ENCODE data around the gene PBX1. TPM values are rescaled to one million over a fixed set of nuclear protein-coding genes. Genes with fewer than 3 reads are reported as not detected.
"Not testable (repeated sequence)": the region's sequence is repeated elsewhere in the genome, so short reads cannot be mapped to it uniquely, and the experiment has no call there.

Gene PBX1
- total RNA-seq, 4 donors from 2014 or later = 15.2 to 48.6 (median 23.5) TPM

GRCh38 chr1:164648636-164649035 lies 89.7 kb downstream of the PBX1 start:
- Histone ChIP-seq H3K27me3 (no peaks in the 10 kb centered on the region), H3K36me3 (no peaks in the 10 kb centered on the region), H3K4me3 (no peak overlapping the region), H3K9me3 (no peaks in the 10 kb centered on the region), H3K27ac (peak overlapping the region; percentile 41 to 75 (median 58)), H3K4me1 (peaks cover 28 to 100% (median 54%) of the 10 kb centered on the region in 3 donors)
- 18 to 31% methylated on average over 2 of the region's 2 CpGs for WGBS, 2 donors
- no peak for TF ChIP-seq CTCF (IDR thresholded peaks at IDR 0.05)
- no peak for TF ChIP-seq POLR2A (IDR thresholded peaks at IDR 0.05)
- intact Hi-C loops (cut with DNase I) = no loop called here
- no peak for DNase-seq

- no peak for DNase-seq
- Histone ChIP-seq H3K4me1 (peaks cover 28 to 100% (median 52%) of the 10 kb centered on the region in 3 donors), H3K4me3 (no peak overlapping the region), H3K36me3 (no peaks in the 10 kb centered on the region), H3K27me3 (no peaks in the 10 kb centered on the region), H3K9me3 (no peaks in the 10 kb centered on the region), H3K27ac (peak overlapping the region; percentile 37 to 75 (median 58))
- WGBS, 2 donors = 41 to 50% methylated on average over 3 to 4 of the region's 4 CpGs
- TF ChIP-seq CTCF (IDR thresholded peaks at IDR 0.05) = no peak
- no peak for TF ChIP-seq POLR2A (IDR thresholded peaks at IDR 0.05)
- intact Hi-C loops (cut with DNase I) = no loop called here
Measured at GRCh38 chr1:164649146-164649545, 90.2 kb downstream of the PBX1 start.

GRCh38 chr1:164650531-164650930 lies 91.5 kb downstream of the PBX1 start:
- H3K9me3 ChIP-seq = no peaks in the 10 kb centered on the region
- H3K27me3 ChIP-seq = no peaks in the 10 kb centered on the region
- TF ChIP-seq POLR2A (IDR thresholded peaks at IDR 0.05) (no peak), CTCF (IDR thresholded peaks at IDR 0.05) (no peak)
- H3K27ac ChIP-seq = peak overlapping the region; percentile 16 to 75 (median 58)
- no peak overlapping the region for H3K4me3 ChIP-seq
- no peak for DNase-seq
- H3K36me3 ChIP-seq = no peaks in the 10 kb centered on the region
- intact Hi-C loops (cut with DNase I) = no loop called here
- WGBS, 2 donors = 68 to 85% methylated on average over 2 of the region's 2 CpGs
- H3K4me1 ChIP-seq = peaks cover 19 to 88% (median 45%) of the 10 kb centered on the region in 3 donors

- no peak for DNase-seq
- intact Hi-C loops (cut with DNase I) = no loop called here
- Histone ChIP-seq H3K4me3 (no peak overlapping the region), H3K9me3 (no peaks in the 10 kb centered on the region), H3K4me1 (peaks cover 19 to 88% (median 45%) of the 10 kb centered on the region in 3 donors), H3K36me3 (no peaks in the 10 kb centered on the region), H3K27me3 (no peaks in the 10 kb centered on the region), H3K27ac (peak overlapping the region; percentile 47 to 75 (median 66))
- 27 to 45% methylated on average over 12 of the region's 13 CpGs for WGBS, 2 donors
- TF ChIP-seq POLR2A (IDR thresholded peaks at IDR 0.05) (no peak), CTCF (IDR thresholded peaks at IDR 0.05) (no peak)
Measured at GRCh38 chr1:164651351-164651951, 92.5 kb downstream of the PBX1 start.

GRCh38 chr1:164652969-164653368 lies 94.0 kb downstream of the PBX1 start:
- Histone ChIP-seq H3K4me1 (peaks cover 19 to 85% (median 36%) of the 10 kb centered on the region in 3 donors), H3K27ac (peak overlapping the region in 2 of 4 donors; percentile 69 to 75)
- H3K27me3 ChIP-seq; H3K9me3 ChIP-seq; H3K4me3 ChIP-seq; H3K36me3 ChIP-seq; intact Hi-C loops (cut with DNase I); DNase-seq: not testable (repeated sequence)
- WGBS, 2 donors = 85 to 86% methylated on average over 6 of the region's 6 CpGs

Data from esophagus squamous epithelium (tissue), 5 donors.